ENCODE measurements around the gene MRPL46.
A peak's percentile ranks its signal among the peaks of the same experiment; 100 is the strongest.
"Not testable (repeated sequence)": the region's sequence is repeated elsewhere in the genome, so short reads cannot be mapped to it uniquely, and the experiment has no call there.

MRPL46 gene

DNA sequence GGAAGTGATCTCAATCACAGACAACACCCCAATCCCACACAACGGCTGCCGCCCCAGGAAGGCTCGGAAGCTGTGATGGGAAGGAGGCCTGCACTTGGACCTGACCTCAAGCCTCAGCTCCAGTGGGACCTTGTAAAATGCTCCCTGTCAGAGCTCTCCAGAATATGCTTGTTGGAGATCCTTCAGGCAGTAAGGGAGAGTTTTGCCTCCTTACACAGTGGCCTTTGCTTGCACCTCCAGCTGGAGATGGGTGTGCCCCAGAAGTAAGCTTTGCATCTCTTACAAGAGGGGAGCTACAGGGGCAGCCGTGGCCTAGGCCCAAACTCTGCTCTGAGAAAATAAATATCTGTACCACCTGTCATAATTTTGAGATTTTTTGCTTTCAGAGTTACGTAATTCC is 10.7 kb upstream of the MRPL46 start:
- no peak for DNase-seq

DNA sequence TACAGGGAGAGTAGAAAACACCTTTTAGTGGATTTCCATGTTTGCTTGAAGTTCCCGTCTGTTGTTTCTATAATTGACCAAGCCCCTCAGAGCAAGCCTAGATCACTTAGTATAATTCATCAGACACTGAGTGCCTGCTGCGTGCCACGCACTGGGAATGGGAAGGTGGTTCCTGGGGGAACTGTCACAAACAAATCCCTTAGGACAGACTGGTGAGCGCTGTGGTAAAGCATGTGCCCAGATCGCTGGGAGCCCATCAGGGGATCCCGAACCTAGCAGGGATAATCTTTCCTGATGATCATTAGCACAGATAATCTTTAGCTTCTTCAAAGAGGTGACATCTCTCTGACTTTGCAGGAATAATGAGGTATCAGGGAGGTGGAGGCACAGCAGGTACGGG is 9.9 kb upstream of the MRPL46 start:
- no peak for DNase-seq

GRCh38 chr15:88476635-88477060 is 9.5 kb upstream of the MRPL46 start:
- peak; percentile 30 for DNase-seq

GRCh38 chr15:88473661-88474293 is 6.6 kb upstream of the MRPL46 start:
- DNase-seq, result not testable (repeated sequence)

- no peak for DNase-seq
These were observed 5.0 kb upstream of the MRPL46 start for GRCh38 chr15:88472225-88472624.

- DNase-seq, result no peak
These were observed 3.6 kb upstream of the MRPL46 start for GRCh38 chr15:88470625-88471372.

DNA sequence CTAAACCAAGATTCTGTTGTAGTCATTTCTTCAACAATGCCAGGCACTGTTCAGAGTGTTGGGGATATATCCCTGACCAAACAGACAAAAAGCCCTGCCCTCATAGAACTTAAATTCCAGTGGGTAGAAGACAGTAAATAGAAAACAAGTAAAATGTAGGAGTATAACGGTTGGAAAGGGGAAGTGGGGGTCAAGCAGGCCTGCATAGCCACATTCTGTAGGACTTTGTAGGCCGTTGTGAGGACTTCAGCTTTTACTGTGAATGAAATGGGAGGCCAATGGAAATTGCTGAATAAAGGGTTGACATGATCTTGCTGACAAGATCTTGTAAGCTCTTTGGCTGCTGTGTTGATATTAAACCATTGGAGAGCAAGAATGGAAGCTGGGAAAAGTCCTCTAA is 2.1 kb upstream of the MRPL46 start:
- no peak for DNase-seq

DNA sequence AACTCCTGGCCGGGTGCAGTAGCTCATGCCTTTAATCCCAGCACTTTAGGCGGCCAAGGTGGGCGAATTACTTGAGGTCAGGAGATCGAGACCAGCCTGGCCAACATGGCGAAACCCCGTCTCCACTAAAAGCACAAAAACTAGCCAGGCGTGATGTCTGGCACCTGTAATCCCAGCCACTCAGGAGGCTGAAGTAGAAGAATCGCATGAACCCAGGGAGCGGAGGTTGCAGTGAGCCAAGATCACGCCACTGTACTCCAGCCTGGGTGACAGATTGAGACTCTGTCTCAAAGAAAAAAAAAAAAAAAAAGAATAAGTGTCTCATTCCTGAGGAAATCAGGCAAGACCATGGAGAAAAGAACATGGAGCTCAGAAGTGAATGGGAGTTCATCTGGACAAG is 1.5 kb upstream of the MRPL46 start:
- DNase-seq, result not testable (repeated sequence)

- DNase-seq, result peak; percentile 4
These were observed 844 bp upstream of the MRPL46 start for GRCh38 chr15:88467935-88468528.

DNA sequence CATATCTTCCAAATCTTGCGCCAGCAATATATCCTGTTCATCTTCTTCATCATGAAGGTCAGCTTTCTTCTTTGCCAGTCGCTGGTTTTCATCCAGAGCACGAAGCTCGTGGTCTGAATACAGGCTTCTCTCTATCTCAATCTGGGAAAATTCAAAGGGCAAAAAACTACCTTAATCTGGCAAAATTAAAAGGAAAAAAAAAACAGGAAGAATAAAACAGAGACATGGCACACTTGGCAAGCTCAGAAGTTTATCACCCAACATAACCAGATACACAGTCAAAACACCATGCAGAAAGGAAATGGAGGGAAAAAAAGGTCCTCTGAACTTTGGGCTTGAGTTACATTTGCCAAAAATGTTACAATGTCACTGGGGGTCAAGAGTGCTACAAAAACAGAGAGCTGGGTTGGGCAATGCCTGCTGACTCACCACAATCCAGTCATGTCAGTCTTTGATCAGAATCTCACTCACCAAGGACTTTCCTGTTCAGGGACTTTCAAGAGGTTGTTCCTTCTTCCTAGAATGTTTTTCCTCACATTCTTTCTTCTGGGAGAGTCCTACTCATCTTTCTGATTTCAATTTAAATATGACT is 1.5 kb downstream of the MRPL46 start:
- no peak for DNase-seq

DNA sequence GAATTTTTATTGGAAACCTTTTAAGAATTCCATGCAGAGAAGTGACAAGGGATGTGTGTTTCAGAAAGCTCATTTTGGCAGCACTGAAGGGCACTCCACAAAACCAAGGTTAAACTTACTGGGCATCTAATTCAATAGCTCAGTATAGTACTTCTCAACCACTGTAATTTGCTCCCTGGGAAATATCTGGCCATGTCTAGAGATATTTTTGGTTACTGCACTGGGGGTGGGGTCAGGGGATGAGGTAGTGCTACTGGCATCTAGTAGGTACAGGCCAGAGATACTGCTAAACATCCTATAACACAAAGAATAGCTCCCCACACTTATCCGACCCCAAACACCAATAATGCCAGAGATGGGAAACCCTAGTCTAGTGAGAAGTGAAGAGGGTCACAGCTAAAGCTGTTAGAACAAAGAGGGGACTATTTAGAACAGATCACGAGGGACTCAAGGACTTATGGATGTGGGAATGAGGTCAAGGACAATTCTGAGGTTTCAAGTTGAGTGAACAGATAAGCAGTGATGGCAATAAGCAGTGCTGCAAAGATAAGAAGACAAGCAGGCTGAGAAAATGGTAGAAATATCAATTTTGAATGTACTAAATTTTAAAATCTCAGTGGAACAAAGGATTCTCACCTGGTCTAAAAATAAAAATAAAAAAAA is 3.2 kb downstream of the MRPL46 start:
- no peak for DNase-seq

- DNase-seq, result no peak
These were observed 10.5 kb downstream of the MRPL46 start for GRCh38 chr15:88456733-88457132.

GRCh38 chr15:88454867-88455810 is 12.0 kb downstream of the MRPL46 start:
- DNase-seq, result peak; percentile 30

DNA sequence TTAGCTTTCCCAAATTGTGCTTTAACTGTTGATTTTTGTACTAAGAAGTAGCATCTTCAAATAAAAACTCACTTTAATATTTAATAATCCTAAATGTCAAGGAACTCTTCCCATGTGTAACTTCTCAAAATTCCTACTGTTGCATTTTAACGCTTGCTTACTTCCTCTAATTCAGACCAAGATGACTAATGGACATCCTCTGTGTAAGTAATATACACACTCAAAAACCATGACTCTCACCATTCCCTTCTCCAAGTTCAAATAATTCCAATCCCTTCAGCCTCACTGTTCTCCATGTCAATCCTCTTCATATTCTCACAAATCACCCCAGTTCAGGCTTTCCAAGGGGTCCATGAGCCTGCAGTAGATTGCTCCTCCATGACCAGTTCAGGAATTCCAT is 13.0 kb downstream of the MRPL46 start:
- DNase-seq, result no peak

DNA sequence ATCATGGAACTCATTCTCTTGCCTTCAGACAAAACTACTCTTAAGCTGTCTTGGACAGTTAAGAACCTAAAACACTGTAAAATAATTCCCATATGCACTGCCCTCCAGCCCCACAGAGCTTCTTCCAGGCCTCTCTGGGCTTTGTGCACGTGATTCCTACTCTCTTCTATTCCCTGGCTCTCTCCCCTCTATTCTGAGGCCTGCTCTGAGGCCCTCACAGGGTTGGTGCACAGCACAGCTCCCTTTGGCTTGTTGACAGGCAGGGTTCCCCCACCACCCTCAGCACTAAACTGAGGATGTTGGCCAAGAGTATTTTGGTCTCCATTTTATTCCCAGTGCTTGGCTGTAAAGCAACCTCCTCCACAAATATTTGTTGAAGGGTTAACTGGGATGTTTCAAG is 13.5 kb downstream of the MRPL46 start:
- no peak for DNase-seq

DNA sequence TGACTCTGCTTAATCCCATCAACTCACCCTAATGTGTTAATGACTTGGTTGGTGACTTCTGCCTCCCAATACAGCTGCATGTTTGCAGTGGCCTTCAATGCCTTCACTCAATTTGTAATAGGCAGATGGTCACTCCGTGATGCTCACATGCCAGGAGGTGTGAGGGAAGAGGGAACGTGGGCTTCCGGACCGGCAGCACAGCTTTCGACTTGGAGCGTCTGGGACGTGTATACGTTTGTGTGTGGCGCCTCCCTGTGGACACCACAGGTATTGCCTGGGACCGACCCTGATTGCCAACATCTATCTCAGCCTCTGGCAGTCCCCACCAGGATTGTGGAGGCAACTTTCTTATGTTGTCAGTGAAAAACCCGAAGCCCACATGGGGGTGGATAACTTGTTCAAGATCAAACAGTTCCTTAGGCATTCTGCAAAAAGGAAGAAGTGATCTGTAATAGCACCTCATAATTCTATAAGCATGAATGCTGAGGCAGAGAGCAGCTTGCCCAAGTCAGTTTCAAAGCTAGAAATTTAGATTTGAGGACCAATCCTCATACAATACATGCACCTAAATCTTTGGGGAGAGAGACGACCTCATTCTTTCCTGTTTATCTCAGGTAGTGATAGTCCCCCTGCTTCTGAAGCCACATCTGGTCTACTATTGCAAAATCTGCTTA is 16.9 kb downstream of the MRPL46 start:
- DNase-seq, result peak; percentile 43

DNA sequence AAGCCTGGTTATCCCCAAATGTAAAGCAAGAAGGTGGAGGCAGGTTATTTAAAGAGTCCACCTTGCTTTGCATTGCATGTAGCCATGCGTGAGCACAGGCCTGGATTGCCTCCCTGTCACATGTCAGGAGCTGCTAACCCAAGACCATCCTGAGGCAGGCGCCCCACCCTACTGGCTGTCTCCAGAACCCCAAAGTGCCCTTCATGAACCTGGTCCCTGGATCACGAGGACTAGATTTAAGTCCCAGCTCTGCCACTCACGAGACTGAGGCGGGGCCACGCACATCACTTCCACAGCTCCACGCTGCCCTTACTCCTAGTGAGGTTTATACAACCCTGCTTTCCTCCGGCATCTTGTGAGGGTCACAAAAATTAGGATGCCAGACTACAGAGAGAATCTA is 17.6 kb downstream of the MRPL46 start:
- DNase-seq, result no peak

DNA sequence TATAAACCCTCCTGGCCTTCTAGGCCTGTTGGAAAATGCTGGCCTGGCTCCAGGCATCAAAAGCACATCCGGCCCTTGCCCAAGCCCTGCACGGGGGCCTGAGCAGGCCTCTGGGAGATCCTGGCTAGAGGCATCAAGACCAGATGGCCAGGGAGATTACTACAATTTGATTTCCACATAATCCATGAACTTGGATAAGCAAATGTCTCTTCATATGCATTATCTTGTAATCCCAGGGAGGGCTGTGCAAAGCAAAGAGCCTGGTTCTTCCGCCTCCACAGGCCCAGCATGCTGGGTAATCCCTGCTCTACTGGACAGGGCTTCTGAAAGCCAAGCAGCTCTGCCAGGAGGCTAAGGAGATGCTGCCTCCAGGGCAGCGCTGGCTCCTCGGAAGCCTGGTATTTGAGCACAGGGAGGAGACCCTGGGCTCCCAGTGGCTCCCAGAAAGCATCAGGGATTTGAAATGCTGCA is 18.2 kb downstream of the MRPL46 start:
- no peak for DNase-seq

- DNase-seq, result no peak
These were observed 19.4 kb downstream of the MRPL46 start for GRCh38 chr15:88447741-88448140.

DNA sequence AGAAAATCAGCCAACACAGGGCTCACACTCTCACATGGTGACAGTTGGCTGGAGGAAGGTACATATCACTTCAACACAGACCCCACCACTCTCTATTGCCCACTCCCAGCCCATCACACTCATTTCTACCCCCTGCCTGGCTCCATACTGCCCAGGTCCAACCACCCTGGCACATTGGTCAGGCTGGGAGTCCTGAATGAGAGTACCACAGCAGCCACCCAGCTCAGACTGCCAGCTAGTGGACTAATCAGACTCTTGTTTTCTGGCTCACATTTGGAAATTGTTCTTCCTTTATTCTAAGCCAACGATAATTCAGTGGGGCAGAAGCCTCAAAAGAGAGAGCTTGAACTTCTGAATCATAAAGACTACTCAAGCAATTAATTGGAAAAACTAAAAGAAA is 20.0 kb downstream of the MRPL46 start:
- no peak for DNase-seq

DNA sequence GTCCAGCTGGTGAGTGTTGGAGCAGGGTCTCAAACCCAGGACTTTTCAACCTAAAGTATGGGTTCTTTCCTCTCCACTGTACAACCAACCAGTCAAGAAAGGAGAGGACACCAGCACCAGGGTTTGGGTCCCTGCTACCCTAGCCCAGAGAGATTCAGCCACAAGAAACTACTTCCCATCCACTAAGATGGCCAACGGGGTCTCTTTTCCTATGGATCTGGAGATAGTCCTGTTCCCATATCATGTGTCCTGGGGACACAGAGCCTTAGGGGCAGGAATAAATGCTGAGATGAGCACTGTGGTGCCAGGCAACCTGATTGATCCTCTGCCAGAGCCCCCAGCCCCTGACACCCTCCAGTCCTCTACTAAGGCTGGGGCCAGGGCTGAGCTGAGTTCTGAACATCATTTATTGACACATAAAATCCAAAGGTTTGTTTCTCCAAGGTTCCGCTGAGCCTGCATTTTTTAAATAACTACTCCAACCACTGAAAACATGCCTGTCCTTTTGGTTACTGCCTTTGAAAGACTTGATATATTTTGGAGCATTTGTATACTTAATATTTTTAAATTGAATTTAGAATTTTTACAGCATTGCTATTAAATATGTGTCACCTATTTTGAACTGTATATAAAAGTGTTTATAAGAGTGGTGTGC is 26.0 kb downstream of the MRPL46 start:
- no peak for DNase-seq

Measured in CD4-positive, alpha-beta T cell treated with Interleukin-10 for 1 hour (primary cell).